Tibial nerve (tissue), 4 donors: ENCODE measurements around the gene CDKN2AIPNL. TPM values are rescaled to one million over a fixed set of nuclear protein-coding genes. Genes with fewer than 3 reads are reported as not detected.

Source experiments
- DNase-seq, 2 donors: peaks; one replicate each; pipeline ENCODE4 v3.0.0-alpha.2; 2019; ENCODE audit warnings: low spot score in 2 of 2
- H3K27ac ChIP-seq, 4 donors: fragments of 200-600 bp; sonication (generic) in 3 of 4; one replicate each; pipeline ENCODE4 v1.5.1; 2017 to 2019; ENCODE audit warnings: mild to moderate bottlenecking in 1 of 4
- H3K27me3 ChIP-seq, 2 donors: fragments of 200-600 bp; sonication (generic) in 1 of 2; one replicate each; pipeline versions ENCODE4 v1.5.1 to v1.6.0; 2017 to 2019
- H3K36me3 ChIP-seq, 3 donors: fragments of 200-600 bp; sonication (generic); one replicate each; pipeline ENCODE4 v1.5.1; 2018 to 2019
- H3K4me1 ChIP-seq, 4 donors: fragments of 200-600 bp; sonication (generic) in 3 of 4; one replicate each; pipeline ENCODE4 v1.5.1; 2017 to 2019
- H3K4me3 ChIP-seq, 4 donors: fragments of 200-600 bp; sonication (generic) in 3 of 4; one replicate each; pipeline ENCODE4 v1.5.1; 2017 to 2019; ENCODE audit warnings: mild to moderate bottlenecking in 1 of 4, moderate library complexity in 1 of 4
- H3K9me3 ChIP-seq, 4 donors: fragments of 200-600 bp; sonication (generic) in 3 of 4; one replicate each; pipeline ENCODE4 v1.5.1; 2017 to 2019
- CTCF ChIP-seq, 5 experiments: fragments of 200-600 bp in 3 of 5; fragments of 450-650 bp in 2 of 5; sonication (generic) in 3 of 5; IDR thresholded peaks; one replicate each; pipeline ENCODE4 v1.5.1; 2016 to 2019; ENCODE audit warnings: antibody characterized with exemption in 5 of 5, mild to moderate bottlenecking in 3 of 5, moderate library complexity in 2 of 5
- EP300 ChIP-seq, 2 donors: sonication (generic); formaldehyde crosslinking; IDR thresholded peaks; one replicate each; pipeline ENCODE4 v1.6.1; 2017; ENCODE audit warnings: antibody characterized with exemption in 2 of 2, mild to moderate bottlenecking in 1 of 2
- POLR2A ChIP-seq, 2 donors: fragments of 450-650 bp; IDR thresholded peaks; one replicate each; pipeline ENCODE4 v1.6.1; 2017; ENCODE audit warnings: antibody characterized with exemption in 2 of 2, mild to moderate bottlenecking in 2 of 2, moderate library complexity in 2 of 2
- WGBS, 2 donors: methylation state at CpG; one replicate each; pipeline ENCODE4 v1.1.5; 2018; 5-methylcytosine and 5-hydroxymethylcytosine counted together
- total RNA-seq, 4 donors: library from RNA; depleted of rRNA; stranded (reverse); fragments of >200 nt; gene quantifications; one replicate each; pipeline ENCODE4 v1.1.0, GENCODE V29; 2016

Gene CDKN2AIPNL
- 10 to 100 TPM; 13.9 to 37.6 (median 18.5) TPM for total RNA-seq

GRCh38 chr5:134411546-134412266 is at the start of gene CDKN2AIPNL:
Gene CDKN2AIPNL (minus strand): TSS chr5:134411881. CDS start chr5:134411854, 27 bp downstream.
- peak within 1 kb of the TSS; percentile 59 to 91 (median 80) for H3K4me3 ChIP-seq
- peaks cover 5 to 35% (median 18%) of the 10 kb centered on the region in 4 donors for H3K4me1 ChIP-seq
- 0 to 1% methylated on average over 30 to 33 of the region's 61 CpGs for WGBS, 2 donors
- peaks cover 0 to 13% (median 0%) of the 10 kb centered on the region in 3 donors for H3K36me3 ChIP-seq
- peak within 1 kb of the TSS; percentile 55 to 89 (median 85) for H3K27ac ChIP-seq
- H3K27me3 ChIP-seq = no peaks in the 10 kb centered on the region
- peak; percentile 70 to 97 (median 94) for TF ChIP-seq CTCF (IDR thresholded peaks at IDR 0.05)
- TF ChIP-seq EP300 (IDR thresholded peaks at IDR 0.05) = peak; percentile 74 to 96
- TF ChIP-seq POLR2A (IDR thresholded peaks at IDR 0.05) = peak in 1 of 2 donors; percentile 51
- DNase-seq = peak; percentile 81
- no peaks in the 10 kb centered on the region for H3K9me3 ChIP-seq

- Histone ChIP-seq H3K4me1 (peaks cover 0 to 23% (median 4%) of the 10 kb centered on the region in 4 donors), H3K36me3 (no peaks in the 10 kb centered on the region), H3K9me3 (no peaks in the 10 kb centered on the region), H3K4me3 (no peak overlapping the region), H3K27me3 (no peaks in the 10 kb centered on the region), H3K27ac (no peak overlapping the region)
- no peak for TF ChIP-seq POLR2A (IDR thresholded peaks at IDR 0.05)
- no peak for TF ChIP-seq CTCF (IDR thresholded peaks at IDR 0.05)
- TF ChIP-seq EP300 (IDR thresholded peaks at IDR 0.05) = no peak
- WGBS, 2 donors = 87% methylated on average over 8 of the region's 8 CpGs
- no peak for DNase-seq
Observed at GRCh38 chr5:134460551-134460950, 48.9 kb upstream of the CDKN2AIPNL start.

- Histone ChIP-seq H3K36me3 (no peaks in the 10 kb centered on the region), H3K9me3 (no peaks in the 10 kb centered on the region), H3K27me3 (no peaks in the 10 kb centered on the region), H3K4me3 (no peak overlapping the region), H3K4me1 (peaks cover 0 to 16% (median 0%) of the 10 kb centered on the region in 4 donors), H3K27ac (no peak overlapping the region)
- no peak for TF ChIP-seq POLR2A (IDR thresholded peaks at IDR 0.05)
- TF ChIP-seq CTCF (IDR thresholded peaks at IDR 0.05) = no peak
- no peak for TF ChIP-seq EP300 (IDR thresholded peaks at IDR 0.05)
- no peak for DNase-seq
- 90 to 100% methylated on average over 1 of the region's 1 CpG for WGBS, 2 donors
Observed at GRCh38 chr5:134459491-134459890, 47.8 kb upstream of the CDKN2AIPNL start.

GRCh38 chr5:134459010-134459403 is 47.3 kb upstream of the CDKN2AIPNL start:
- Histone ChIP-seq H3K27me3 (no peaks in the 10 kb centered on the region), H3K9me3 (no peaks in the 10 kb centered on the region), H3K4me1 (peaks cover 0 to 13% (median 0%) of the 10 kb centered on the region in 4 donors), H3K27ac (peak overlapping the region in 2 of 4 donors; percentile 6 to 15), H3K4me3 (no peak overlapping the region), H3K36me3 (no peaks in the 10 kb centered on the region)
- no peak for DNase-seq
- 85 to 89% methylated on average over 8 of the region's 8 CpGs for WGBS, 2 donors
- TF ChIP-seq EP300 (IDR thresholded peaks at IDR 0.05) (no peak), CTCF (IDR thresholded peaks at IDR 0.05) (no peak), POLR2A (IDR thresholded peaks at IDR 0.05) (no peak)
